ENCODE results near the gene CYP19A1. TPM values are rescaled to one million over a fixed set of nuclear protein-coding genes. Genes with fewer than 3 reads are reported as not detected.
A peak's percentile ranks its signal among the peaks of the same experiment; 100 is the strongest.
"Not testable (repeated sequence)": the region's sequence is repeated elsewhere in the genome, so short reads cannot be mapped to it uniquely, and the experiment has no call there.

Gene CYP19A1
- total RNA-seq, 1 experiment from 2014 or later = not detected

GRCh38 chr15:51283026-51283425 is 55.4 kb downstream of the CYP19A1 start:
- ChIA-PET POLR2A (no interaction called here), CTCF (interaction anchor here (1.5 to 1.8 kb wide), 2 partner anchors 119 to 120 kb away, joined by 5 read pairs; no protein-coding TSS in a partner anchor), RAD21 (ENCODE audit: low non-redundant PET in 1 of 2, low total read pairs in 2 of 2, uncharacterized antibody in 2 of 2, unreplicated experiment in 2 of 2) (no interaction called here)
- Histone ChIP-seq H2AFZ (ENCODE audit: low read depth, low read length, poor library complexity, severe bottlenecking) (no peak overlapping the region), H3K9me3 (ENCODE audit: control insufficient read depth in 1 of 2, insufficient read depth in 1 of 2, low read depth in 1 of 2, low read length in 2 of 2) (no peaks in the 10 kb centered on the region), H3K36me3 (ENCODE audit: control insufficient read depth in 1 of 2, insufficient read depth in 2 of 2, low read length in 2 of 2) (no peaks in the 10 kb centered on the region), H3K9me2 (ENCODE audit: insufficient read depth) (no peaks in the 10 kb centered on the region), H4K20me1 (ENCODE audit: insufficient read depth) (no peaks in the 10 kb centered on the region), H3K79me2 (ENCODE audit: insufficient read depth, low read length) (no peaks in the 10 kb centered on the region), H3K4me1 (ENCODE audit: control insufficient read depth in 1 of 2, insufficient read depth in 2 of 2, low read length in 2 of 2) (no peaks in the 10 kb centered on the region), H3K4me2 (ENCODE audit: low read length) (no peak overlapping the region), H3K9ac (ENCODE audit: low read length) (no peak overlapping the region), H3K27me3 (ENCODE audit: insufficient read depth, low read length) (no peaks in the 10 kb centered on the region; the same call in 1 of the 2 replicates), H3K4me3 (replicated peaks in 1 of 2; ENCODE audit: low read depth in 1 of 2, low read length in 2 of 2) (no peak overlapping the region), H3K27ac (ENCODE audit: low read depth, low read length) (no peak overlapping the region)
- TF ChIP-seq REST (IDR thresholded peaks at IDR 0.05; ENCODE audit: low read depth) = no peak
- no peak for TF ChIP-seq TCF7L2 (IDR thresholded peaks at IDR 0.05; ENCODE audit: borderline replicate concordance, extremely low read depth, insufficient read depth, insufficient read length)
- TF ChIP-seq CEBPB (IDR thresholded peaks at IDR 0.05; ENCODE audit: low read depth) = no peak
- no peak for TF ChIP-seq ZFX (IDR thresholded peaks at IDR 0.05)
- TF ChIP-seq POLR2A (IDR thresholded peaks at IDR 0.05; ENCODE audit: borderline replicate concordance, extremely low read depth, insufficient read depth, insufficient read length) = no peak
- no peak for TF ChIP-seq CTCF (IDR thresholded peaks at IDR 0.05 in 2 of 3, conservative IDR thresholded peaks at IDR 0.05 in 1 of 3; ENCODE audit: borderline replicate concordance in 1 of 3, insufficient read depth in 1 of 3, low read depth in 2 of 3, low read length in 2 of 3)
- TF ChIP-seq SRF (IDR thresholded peaks at IDR 0.05; ENCODE audit: low read depth) = no peak
- TF ChIP-seq RAD21 (IDR thresholded peaks at IDR 0.05; ENCODE audit: low read depth) = 0 out of 2 replicates have a peak, but pooled peaks have one; percentile 3
- ATAC-seq (no peak), DNase-seq (ENCODE audit: low read depth, low spot score) (no peak)
- intact Hi-C loops (cut with micrococcal nuclease) = loop anchor here (10.0 kb wide), 1 partner anchor 118 kb away; no protein-coding TSS in a partner anchor
- BruUV-seq (replicated peaks) = no TSS peak

GRCh38 chr15:51282241-51282640 is 56.2 kb downstream of the CYP19A1 start:
- DNase-seq (ENCODE audit: low read depth, low spot score); H3K9me3 ChIP-seq (ENCODE audit: control insufficient read depth in 1 of 2, insufficient read depth in 1 of 2, low read depth in 1 of 2, low read length in 2 of 2); H3K4me1 ChIP-seq (ENCODE audit: control insufficient read depth in 1 of 2, insufficient read depth in 2 of 2, low read length in 2 of 2); ATAC-seq; BruUV-seq (replicated peaks); H3K79me2 ChIP-seq (ENCODE audit: insufficient read depth, low read length); H3K9me2 ChIP-seq (ENCODE audit: insufficient read depth); RAD21 ChIA-PET (ENCODE audit: low non-redundant PET in 1 of 2, low total read pairs in 2 of 2, uncharacterized antibody in 2 of 2, unreplicated experiment in 2 of 2); H3K9ac ChIP-seq (ENCODE audit: low read length); H3K4me2 ChIP-seq (ENCODE audit: low read length); H3K4me3 ChIP-seq (replicated peaks in 1 of 2; ENCODE audit: low read depth in 1 of 2, low read length in 2 of 2); POLR2A ChIA-PET; H2AFZ ChIP-seq (ENCODE audit: low read depth, low read length, poor library complexity, severe bottlenecking); H3K36me3 ChIP-seq (ENCODE audit: control insufficient read depth in 1 of 2, insufficient read depth in 2 of 2, low read length in 2 of 2); H3K27me3 ChIP-seq (ENCODE audit: insufficient read depth, low read length); H4K20me1 ChIP-seq (ENCODE audit: insufficient read depth); H3K27ac ChIP-seq (ENCODE audit: low read depth, low read length): not testable (repeated sequence)
- intact Hi-C loops (cut with micrococcal nuclease) = loop anchor here (10.0 kb wide), 1 partner anchor 117 kb away; no protein-coding TSS in a partner anchor
- CTCF ChIA-PET = interaction anchor here (0.8 to 1.8 kb wide), 4 partner anchors 10 to 120 kb away, joined by 3 to 5 read pairs (median 4); no protein-coding TSS in a partner anchor
